IPS-15b (cell line): ENCODE measurements around the gene SF3B4.
"Not testable (repeated sequence)": the region's sequence is repeated elsewhere in the genome, so short reads cannot be mapped to it uniquely, and the experiment has no call there.

ENCODE experiments used
- H3K27me3 ChIP-seq: one replicate; pipeline ENCODE4 v1.6.1; 2013; ENCODE audit warnings: low read length; ENCODE audit not compliant: control insufficient read depth, insufficient read depth
- H3K36me3 ChIP-seq: one replicate; pipeline ENCODE4 v1.6.1; 2013; ENCODE audit warnings: low read length; ENCODE audit not compliant: control insufficient read depth, insufficient read depth
- H3K4me1 ChIP-seq: one replicate; pipeline ENCODE4 v1.6.1; 2013; ENCODE audit warnings: mild to moderate bottlenecking, low read length; ENCODE audit not compliant: control insufficient read depth, insufficient read depth
- H3K4me3 ChIP-seq: one replicate; pipeline ENCODE4 v1.5.1; 2013; ENCODE audit warnings: low read depth, low read length
- H3K9ac ChIP-seq: one replicate; pipeline ENCODE4 v1.6.1; 2013; ENCODE audit warnings: low read depth, mild to moderate bottlenecking, low read length
- H3K9me3 ChIP-seq: one replicate; pipeline ENCODE4 v1.6.1; 2013; ENCODE audit warnings: mild to moderate bottlenecking, low read length; ENCODE audit not compliant: control insufficient read depth, insufficient read depth

SF3B4 gene

DNA sequence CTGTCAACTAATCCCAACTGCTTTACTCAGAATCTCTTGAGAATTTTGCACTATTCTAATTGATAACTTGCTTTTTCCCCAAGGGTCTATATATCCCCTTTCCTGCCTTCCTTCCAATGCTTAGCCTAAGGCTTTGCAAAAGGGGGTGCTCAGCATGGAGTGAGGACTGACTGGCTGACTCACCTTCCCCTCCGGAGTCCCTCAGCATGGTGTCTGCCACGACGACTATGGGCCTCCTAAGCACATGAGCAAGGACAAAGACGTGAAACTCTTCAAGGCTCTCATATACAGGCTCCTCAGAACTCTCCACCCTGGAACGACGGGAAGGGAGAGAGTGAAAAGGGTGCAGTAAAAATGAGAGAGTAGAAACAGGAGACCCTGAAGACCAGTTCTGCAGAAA is 22.3 kb upstream of the SF3B4 start:
- Histone ChIP-seq H3K4me3 (no peak overlapping the region), H3K36me3 (peaks cover 9% of the 10 kb centered on the region), H3K9me3 (no peaks in the 10 kb centered on the region), H3K9ac (no peak overlapping the region), H3K27me3 (no peaks in the 10 kb centered on the region), H3K4me1 (no peaks in the 10 kb centered on the region)

DNA sequence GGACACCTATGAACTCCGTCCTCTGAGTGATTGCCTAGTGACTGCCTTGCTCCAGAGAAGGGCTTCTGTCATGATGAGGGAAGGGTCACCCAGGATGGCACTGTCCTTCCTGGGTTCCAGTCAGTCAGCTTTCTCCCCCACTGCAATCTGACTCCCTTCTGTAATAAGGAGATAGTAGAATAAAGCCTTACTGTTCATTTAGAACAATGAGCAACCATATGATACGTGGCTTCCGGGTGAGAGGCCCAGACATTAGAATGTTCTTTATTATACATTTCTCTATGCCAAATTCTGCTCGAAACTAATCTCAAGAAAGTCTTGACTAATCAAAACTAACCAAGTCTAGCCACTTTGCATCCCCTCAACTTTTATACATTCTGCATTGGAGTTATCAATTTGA is 17.6 kb upstream of the SF3B4 start:
- Histone ChIP-seq H3K27me3 (no peaks in the 10 kb centered on the region), H3K9ac (no peak overlapping the region), H3K4me3 (no peak overlapping the region), H3K36me3 (peaks cover 20% of the 10 kb centered on the region), H3K4me1 (no peaks in the 10 kb centered on the region), H3K9me3 (no peaks in the 10 kb centered on the region)

DNA sequence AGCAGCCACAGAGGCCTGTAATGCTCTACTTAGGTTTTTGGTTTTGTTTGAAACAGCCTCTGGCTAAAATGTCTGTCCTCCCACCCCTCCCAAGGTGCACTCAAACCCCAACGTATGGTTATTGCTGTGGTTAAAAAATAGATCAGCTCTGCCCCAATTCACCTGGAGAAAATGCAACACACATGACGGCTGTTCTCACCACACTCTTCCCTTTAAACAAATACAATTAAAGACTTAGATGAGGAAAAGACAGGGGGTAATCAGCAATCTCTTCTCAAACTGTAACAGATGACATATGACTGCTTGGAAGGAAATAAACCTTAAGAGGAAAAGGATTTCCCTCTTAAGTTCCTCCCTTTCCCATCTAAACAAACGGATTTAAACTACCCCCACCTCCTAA is 15.3 kb upstream of the SF3B4 start:
- H3K9me3 ChIP-seq: no peaks in the 10 kb centered on the region
- H3K4me3 ChIP-seq: no peak overlapping the region
- peaks cover 17% of the 10 kb centered on the region for H3K36me3 ChIP-seq
- no peak overlapping the region for H3K9ac ChIP-seq
- peaks cover 5% of the 10 kb centered on the region for H3K4me1 ChIP-seq
- no peaks in the 10 kb centered on the region for H3K27me3 ChIP-seq

DNA sequence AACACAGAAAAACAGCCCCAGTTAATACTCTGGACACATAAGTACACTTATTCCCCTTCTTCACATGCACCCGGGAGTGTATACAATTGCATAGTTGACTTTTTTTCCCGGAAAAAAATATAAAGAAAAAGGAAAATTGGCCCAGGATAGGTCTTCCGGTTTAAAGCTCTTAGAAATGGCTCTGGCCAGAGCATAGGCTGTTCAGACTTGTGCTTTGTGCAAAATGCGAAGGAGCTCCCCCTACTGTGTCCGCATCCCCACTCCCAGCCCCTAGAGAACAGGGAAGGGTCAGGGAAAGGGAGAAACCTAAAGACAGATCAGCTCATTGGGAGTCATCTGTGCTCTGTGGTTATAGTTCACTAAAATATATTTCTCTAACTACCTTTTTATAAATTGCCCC is 14.6 kb upstream of the SF3B4 start:
- H3K9me3 ChIP-seq: no peaks in the 10 kb centered on the region
- H3K9ac ChIP-seq: no peak overlapping the region
- no peak overlapping the region for H3K4me3 ChIP-seq
- peaks cover 12% of the 10 kb centered on the region for H3K4me1 ChIP-seq
- peaks cover 17% of the 10 kb centered on the region for H3K36me3 ChIP-seq
- no peaks in the 10 kb centered on the region for H3K27me3 ChIP-seq

DNA sequence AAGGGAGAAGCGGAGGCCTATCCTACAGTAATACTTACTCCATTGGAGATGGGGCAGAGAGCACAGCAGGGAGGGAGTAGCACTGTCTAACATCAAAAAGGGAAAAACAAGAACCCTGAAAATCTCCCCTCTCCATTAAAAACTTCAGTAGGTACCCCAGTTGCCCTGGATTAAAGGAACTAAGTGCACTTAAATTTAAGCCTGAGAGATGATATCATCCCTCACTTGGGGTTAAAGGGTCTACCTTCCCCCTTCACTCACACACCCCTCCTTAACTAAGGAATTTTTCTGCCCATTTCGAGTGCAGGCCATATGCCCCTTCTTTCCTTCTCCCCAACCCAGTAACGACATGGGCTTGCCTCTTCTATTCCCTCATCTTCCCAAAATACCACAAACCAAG is 12.8 kb upstream of the SF3B4 start:
- Histone ChIP-seq H3K27me3 (no peaks in the 10 kb centered on the region), H3K4me1 (peaks cover 16% of the 10 kb centered on the region), H3K4me3 (no peak overlapping the region), H3K9ac (no peak overlapping the region), H3K36me3 (peaks cover 17% of the 10 kb centered on the region), H3K9me3 (no peaks in the 10 kb centered on the region)

DNA sequence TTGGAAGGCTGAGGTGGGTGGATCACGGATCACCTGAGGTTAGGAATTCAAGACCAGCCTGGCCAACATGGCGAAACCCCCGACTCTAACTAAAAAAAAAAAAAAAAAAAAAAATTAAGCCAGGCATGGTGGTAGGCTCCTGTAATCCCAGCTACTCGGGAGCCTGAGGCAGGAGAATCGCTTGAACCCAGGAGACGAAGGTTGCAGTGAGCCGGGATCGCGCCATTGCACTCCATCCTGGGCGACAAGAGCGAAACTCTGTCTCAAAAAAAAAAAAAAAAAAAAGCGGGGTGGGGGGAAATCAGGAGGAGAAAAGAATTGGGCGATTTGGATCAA is 11.0 kb upstream of the SF3B4 start:
- peak overlapping the region; percentile 15 for H3K4me3 ChIP-seq
- H3K9me3 ChIP-seq, H3K27me3 ChIP-seq, H3K36me3 ChIP-seq, H3K9ac ChIP-seq: not testable (repeated sequence)
- peaks cover 16% of the 10 kb centered on the region for H3K4me1 ChIP-seq

DNA sequence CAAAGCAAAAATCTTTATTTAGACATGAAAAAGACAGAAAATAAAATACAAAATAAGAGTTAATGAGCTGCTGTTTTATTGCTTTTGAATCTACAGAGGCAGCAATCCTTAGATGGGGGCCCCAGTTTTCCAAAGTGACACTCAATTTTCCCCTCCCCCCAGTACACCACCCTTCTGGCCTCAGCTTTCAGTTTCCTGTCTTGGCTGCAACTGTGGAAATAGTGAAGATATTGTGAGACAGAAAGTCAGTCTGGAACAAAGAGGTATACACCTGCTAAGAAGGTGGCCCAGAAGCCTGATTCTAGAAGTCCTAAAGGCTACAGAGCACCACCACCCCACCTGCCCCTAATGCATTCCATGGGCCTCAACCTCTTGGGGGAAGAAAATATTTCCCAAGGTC is 10.2 kb upstream of the SF3B4 start:
- H3K4me1 ChIP-seq: peaks cover 16% of the 10 kb centered on the region
- H3K27me3 ChIP-seq: no peaks in the 10 kb centered on the region
- no peak overlapping the region for H3K4me3 ChIP-seq
- H3K9me3 ChIP-seq: no peaks in the 10 kb centered on the region
- H3K9ac ChIP-seq: no peak overlapping the region
- H3K36me3 ChIP-seq: no peaks in the 10 kb centered on the region

DNA sequence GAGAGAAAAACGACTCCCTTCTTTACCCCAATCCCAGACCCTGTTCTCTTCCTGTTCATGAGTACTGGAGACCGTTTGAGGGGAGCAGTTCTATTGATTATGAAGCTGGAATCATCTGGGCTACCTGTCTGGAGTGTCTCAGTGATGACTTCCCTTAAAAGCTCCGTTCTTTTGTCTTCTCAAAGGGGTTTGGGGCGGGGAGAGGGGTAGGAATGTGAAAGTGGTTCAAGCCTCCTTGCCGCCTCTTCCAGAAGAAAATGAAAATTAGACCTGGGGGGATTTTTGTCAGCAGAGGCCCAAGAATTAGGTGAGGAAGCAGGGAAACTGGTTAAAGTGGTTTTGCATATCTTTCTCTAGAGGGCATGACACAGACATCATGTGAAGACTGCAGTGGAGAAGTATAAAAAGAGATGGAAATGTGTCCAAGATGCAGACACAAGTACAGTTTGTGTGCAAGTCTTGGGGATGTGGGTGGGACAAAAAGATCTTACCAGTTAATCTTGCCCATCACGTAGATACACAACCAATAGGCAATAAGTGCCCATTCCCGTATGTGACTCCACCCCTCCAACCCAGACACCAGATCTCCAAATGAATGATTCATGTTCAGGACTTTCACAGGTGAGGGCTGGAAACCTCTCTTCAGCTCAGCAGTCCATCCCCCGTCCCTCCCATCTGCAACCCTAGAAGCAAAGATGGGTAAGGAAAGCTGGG is 9.5 kb upstream of the SF3B4 start:
- no peak overlapping the region for H3K9ac ChIP-seq
- no peaks in the 10 kb centered on the region for H3K36me3 ChIP-seq
- H3K4me3 ChIP-seq: peak overlapping the region; percentile 38
- peaks cover 16% of the 10 kb centered on the region for H3K4me1 ChIP-seq
- H3K27me3 ChIP-seq: no peaks in the 10 kb centered on the region
- no peaks in the 10 kb centered on the region for H3K9me3 ChIP-seq

DNA sequence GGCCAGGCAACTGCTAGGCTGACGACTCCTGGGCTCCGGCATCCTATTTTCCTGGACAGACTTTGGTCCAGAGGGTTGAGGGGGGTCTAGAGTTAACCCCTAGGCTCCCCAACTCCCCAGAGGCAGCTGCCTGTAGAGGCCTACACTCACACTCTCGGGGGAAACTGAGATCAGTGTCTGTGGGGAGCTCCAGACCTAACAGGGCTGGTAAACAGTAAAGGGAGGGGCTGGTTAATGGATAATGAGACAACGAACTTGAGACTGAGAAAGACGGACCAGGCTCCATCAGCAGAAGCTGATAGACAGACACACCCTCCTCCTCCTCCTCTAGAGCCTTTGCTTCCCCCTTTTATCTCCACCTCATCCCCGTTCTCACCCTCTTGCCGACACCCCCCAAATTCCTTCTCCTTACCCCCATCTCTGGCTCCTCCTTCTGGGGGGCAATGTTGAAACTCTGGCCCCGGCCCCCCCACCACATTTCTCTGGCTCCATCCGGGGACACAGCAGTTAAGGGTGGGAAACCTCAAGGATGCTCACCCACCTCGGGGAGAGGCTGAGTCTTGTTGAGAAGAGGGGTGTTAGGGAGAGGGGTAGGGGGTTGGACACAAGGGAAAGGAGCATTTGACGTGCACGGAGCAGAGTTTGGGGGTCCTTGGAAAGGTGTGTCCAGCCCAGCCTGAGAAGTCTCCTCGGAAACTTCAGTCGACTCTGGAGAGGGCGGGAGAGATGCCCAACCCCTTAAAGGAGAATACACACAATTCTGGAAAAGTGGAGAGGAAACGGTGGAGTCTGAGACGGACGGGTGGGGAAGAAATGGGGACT is 8.8 kb upstream of the SF3B4 start, which contains the start of gene MTMR11:
Gene MTMR11, minus strand, starts transcription at position 710 of the 822 bp plus-strand sequence. Its CDS starts 232 bp downstream, at position 478.
- H3K4me3 ChIP-seq: peak within 1 kb of the TSS; percentile 38
- H3K4me1 ChIP-seq: peaks cover 16% of the 10 kb centered on the region
- no peaks in the 10 kb centered on the region for H3K27me3 ChIP-seq
- H3K9me3 ChIP-seq: no peaks in the 10 kb centered on the region
- H3K36me3 ChIP-seq: no peaks in the 10 kb centered on the region
- H3K9ac ChIP-seq: no peak within 1 kb of the TSS

DNA sequence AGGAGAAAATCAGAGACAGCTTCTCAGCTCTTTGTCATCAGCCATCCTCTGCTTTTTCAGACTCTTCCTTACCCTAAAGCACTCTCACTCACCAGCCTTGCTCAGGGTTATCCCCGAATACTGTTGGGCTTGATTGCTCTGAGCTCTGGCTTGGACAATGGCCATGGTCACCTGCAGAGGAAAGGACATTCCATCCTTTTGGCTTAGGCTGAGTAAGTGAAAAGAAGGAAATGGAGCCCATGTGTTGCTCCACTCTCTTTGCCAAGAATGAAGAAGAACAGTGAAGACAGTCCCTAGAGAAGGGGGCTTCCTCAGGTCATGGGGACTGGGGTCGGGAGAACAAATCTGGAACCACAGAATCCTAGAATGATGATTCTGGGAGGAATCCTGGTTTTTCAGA is 6.8 kb upstream of the SF3B4 start:
- no peak overlapping the region for H3K4me3 ChIP-seq
- no peak overlapping the region for H3K9ac ChIP-seq
- H3K27me3 ChIP-seq: no peaks in the 10 kb centered on the region
- no peaks in the 10 kb centered on the region for H3K9me3 ChIP-seq
- peaks cover 14% of the 10 kb centered on the region for H3K4me1 ChIP-seq
- H3K36me3 ChIP-seq: no peaks in the 10 kb centered on the region

DNA sequence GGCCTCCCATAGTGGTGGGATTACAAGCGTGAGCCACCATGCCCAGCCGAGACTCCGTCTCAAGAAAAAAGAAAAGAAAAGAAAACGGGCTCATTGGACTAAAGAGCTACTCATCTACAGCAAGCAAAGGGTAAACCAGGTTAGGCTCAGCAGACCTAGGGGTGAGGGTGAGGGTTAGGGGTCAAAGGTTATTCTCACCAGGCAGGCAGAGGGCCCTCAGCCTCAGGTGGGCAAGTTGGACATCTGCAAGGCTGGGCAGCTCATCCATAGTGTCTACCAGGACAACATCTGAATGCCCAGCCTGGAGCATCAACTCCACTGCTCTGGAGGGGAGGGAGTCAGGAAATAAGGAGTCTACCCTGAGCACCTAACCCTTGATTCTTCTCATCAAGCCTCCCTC is 5.6 kb upstream of the SF3B4 start:
- Histone ChIP-seq H3K27me3 (no peaks in the 10 kb centered on the region), H3K9me3 (no peaks in the 10 kb centered on the region), H3K9ac (no peak overlapping the region), H3K36me3 (no peaks in the 10 kb centered on the region), H3K4me3 (no peak overlapping the region), H3K4me1 (peaks cover 17% of the 10 kb centered on the region)

DNA sequence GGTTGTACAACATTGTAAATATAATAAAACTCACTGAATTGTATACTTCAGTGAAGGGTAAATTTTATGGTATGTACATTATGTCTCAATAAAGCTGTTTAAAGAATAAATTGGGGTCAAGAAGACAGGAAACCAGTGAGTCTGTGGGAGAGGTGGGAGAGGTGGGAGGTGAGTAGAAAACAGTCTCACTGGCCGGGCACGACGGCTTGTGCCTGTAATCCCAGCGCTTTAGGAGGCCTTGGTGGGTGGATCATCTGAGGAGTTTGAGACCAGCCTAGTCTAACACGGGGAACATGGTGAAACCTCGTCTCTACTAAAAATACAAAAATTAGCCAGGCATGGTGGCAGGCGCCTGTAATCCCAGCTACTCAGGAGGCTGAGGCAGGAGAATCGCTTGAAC is 4.9 kb upstream of the SF3B4 start:
- H3K9ac ChIP-seq: no peak overlapping the region
- no peaks in the 10 kb centered on the region for H3K27me3 ChIP-seq
- no peak overlapping the region for H3K4me3 ChIP-seq
- no peaks in the 10 kb centered on the region for H3K9me3 ChIP-seq
- peaks cover 1% of the 10 kb centered on the region for H3K36me3 ChIP-seq
- H3K4me1 ChIP-seq: peaks cover 13% of the 10 kb centered on the region
